Inferior parietal cortex (tissue), 1 donor: ENCODE results near the gene PTGES.
"Not testable (repeated sequence)": the region's sequence is repeated elsewhere in the genome, so short reads cannot be mapped to it uniquely, and the experiment has no call there.

Experiments used
- DNase-seq: peaks from one replicate; pipeline ENCODE4 v3.0.0-alpha.2; 2016; ENCODE audit errors: extremely low spot score

The PTGES gene, protein sequence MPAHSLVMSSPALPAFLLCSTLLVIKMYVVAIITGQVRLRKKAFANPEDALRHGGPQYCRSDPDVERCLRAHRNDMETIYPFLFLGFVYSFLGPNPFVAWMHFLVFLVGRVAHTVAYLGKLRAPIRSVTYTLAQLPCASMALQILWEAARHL

DNA sequence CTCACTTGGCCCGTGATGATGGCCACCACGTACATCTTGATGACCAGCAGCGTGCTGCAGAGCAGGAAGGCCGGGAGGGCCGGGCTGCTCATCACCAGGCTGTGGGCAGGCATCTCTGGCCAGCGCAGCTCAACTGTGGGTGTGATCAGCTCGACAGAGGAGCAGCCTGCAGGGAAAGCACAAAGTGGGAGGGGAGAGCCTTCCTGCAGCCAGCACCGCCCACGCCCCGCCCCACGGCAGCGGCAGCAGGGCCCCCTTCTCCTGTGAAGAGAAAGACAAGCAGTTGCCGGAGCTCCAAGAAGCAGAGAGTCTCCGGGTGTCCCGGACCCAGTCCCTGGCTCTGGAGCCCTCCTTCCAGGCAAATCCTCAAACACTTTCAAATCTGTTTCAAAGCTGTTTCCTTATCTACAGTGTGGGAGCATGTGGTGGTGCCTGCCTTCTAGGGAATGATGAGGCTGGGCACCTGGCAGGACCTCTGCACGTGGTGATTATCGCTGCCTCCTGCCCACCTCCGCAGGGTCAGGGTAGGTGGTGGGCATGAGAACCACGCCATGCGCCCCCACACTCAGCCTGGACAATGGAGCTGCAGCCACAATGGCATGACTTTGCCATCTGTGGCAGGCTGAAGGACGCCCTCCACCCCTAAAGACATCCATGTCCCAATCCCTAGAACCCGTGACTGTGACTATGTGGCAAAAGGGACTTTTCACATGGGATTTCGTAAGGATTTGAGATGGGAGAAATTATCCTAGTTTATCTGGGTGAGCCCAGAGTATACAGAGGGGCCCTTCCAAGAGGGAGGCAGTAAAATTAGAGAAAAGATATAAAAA, at the start of gene PTGES:
Gene PTGES (minus strand): TSS at position 143 of the 830 bp plus-strand sequence. CDS start 30 bp downstream, at position 113.
- DNase-seq, result peak; percentile 17

DNA sequence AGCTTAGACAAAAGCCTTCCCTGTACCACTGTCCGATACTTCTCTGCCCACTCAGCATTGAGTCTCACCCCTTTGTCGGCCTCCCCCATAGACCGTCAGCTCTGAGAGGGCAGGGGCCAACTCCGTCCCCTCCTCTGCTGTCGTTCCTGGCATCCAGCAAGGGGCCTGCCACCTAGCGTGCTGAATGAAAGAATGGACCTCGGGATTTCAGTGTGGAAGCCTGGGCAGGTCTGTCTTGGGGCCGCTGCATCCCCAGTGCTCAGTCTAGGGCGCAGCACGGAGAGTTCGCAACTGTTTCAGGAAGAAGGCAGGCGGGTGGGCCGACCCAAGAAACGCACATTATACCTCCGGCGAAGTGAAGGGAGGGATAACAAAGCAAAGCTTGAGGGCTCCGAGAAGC, 48.7 kb upstream of the PTGES start:
- DNase-seq, result no peak

DNA sequence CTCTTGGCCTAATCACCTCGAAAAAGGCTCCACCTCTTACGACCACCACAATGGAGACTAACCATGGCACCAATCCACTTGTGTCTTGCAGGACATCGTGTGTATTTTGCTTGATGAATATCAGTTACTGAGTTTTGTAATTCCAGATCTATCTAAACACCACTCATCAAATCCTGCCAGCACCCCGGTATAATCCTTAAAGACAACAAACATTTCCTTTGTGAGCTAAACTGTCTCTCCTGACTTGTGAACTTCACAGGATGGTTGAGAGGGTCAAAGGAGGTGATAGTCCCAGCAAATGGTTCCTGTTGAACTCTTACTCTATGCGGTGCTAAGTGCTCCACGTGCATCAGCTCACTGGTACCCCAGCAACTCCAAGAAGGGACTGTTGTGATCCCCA, 46.1 kb upstream of the PTGES start:
- no peak for DNase-seq

DNA sequence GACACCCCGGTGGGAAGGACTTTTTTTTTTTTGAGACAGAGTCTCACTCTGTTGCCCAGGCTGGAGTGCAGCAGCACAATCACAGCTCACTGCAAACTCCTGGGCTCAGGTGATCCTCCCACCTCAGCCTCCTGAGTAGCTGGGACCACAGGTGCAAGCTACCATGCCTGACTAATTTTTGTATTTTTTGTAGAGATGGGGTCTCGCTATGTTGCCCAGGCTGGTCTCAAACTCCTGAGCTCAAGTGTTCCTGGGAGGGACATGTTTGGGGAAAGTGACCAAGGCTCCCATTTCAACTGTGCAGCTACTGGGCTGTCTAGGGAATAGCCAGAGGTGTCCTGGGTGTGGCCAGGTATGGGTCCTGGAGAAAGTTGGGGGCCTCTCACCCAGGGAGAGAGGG, 43.2 kb upstream of the PTGES start:
- DNase-seq, result not testable (repeated sequence)

DNA sequence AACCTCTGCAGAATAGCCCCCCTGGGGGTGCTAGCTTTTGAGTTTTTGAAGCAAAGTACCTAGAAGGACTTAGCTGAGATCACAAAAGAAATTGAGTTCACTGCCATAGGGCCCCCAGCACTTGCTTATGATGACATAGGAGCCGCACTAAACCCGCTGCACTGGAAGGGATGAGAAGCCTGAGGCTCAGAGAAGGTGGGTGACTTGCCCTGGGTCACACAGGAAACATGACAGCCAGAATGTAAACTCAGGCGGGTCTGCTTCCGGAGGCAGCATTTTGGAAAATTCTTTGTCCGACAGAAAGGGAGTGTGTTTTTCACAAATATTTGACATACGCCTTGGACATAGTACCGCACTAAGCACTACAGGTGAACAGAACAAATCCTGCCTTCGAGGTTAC, 41.7 kb upstream of the PTGES start:
- no peak for DNase-seq

DNA sequence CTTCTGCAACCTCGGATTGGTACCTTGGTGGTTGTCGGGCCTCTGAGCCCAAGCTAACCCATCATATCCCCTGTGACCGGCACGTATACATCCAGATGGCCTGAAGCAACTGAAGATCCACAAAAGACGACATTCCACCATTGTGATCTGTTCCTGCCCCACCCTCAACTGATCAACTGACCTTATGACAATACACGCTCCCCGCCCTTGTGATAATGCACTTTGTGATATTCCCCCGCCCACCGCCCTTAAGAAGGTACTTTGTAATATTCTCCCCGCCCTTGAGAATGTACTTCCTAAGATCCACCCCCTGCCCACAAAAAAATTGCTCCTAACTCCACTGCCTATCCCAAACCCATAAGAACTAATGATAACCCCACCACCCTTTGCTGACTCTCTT, 33.6 kb upstream of the PTGES start:
- no peak for DNase-seq

DNA sequence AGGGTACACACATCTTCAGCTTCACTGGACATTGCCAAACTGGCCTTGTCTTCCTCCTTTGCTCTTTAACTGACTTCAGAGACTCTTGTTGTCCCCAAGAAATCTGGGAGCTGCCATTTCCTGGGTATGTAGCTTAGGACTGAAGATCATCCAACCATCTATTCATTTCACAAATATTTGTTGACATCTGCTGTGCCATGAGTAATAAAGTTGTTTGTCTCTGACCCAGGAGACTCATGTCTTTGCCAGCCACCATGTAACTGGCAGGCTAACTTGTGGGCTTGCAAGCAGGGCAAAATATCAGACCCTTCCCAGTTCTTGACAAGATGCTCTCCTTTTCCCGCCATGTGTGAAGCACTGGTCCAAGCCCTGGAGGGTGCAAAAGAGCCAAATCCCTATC, 33.0 kb upstream of the PTGES start:
- DNase-seq, result no peak

DNA sequence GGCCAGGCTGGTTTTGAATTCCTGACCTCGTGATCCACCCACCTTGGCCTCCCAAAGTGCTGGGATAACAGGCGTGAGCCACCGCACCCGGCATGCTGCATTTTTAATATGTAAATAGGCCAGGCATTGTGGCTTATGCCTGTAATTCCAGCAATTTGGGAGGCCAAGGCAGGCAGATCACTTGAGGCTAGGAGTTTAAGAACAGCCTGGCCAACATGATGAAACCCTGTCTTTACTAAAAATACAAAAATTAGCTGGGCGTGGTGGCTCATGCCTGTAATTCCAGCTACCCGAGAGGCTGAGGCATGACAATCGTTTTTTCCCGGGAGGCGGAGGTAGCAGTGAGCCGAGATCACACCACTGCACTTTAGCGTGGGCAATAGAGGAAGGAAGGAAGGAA, 32.1 kb upstream of the PTGES start:
- not testable (repeated sequence) for DNase-seq

DNA sequence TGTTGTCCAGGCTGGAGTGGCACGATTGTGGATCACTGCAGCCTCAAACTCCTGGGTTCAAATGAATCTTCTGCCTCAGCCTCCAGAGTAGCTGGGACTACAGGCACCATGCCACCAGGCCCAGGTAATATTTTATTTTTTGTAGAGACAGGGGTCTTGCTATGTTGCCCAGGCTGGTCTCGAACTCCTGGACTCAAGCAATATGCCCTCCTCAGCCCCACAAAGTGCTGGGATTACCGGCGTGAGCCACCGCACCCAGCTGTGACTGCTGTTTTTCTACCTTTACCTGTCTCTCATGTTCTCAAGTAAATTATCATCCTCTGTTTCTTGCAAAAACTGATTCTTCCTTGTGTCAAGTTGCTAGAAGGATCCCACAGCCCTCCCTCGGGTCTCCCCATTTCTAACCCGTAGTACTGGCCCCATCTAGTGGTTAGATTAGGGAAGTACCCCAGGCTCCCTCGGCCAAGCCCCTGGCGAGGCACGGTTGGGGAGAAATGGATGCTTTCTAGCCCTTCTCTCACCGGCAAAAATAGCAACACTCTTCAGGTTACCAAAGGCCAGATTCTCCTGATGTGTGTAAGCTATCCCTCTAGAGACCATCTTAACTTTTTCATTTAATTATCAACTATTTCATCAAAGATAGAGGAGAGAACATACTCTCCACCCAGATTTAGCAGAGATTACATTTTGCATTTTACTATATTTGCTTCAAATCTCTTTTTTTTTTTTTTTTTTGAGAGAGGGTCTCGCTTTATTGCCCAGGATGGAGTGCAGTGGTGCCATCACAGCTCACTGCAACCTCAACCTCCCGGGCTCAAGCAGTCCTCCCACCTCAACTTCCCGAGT, 30.9 kb upstream of the PTGES start:
- DNase-seq, result peak; percentile 89

DNA sequence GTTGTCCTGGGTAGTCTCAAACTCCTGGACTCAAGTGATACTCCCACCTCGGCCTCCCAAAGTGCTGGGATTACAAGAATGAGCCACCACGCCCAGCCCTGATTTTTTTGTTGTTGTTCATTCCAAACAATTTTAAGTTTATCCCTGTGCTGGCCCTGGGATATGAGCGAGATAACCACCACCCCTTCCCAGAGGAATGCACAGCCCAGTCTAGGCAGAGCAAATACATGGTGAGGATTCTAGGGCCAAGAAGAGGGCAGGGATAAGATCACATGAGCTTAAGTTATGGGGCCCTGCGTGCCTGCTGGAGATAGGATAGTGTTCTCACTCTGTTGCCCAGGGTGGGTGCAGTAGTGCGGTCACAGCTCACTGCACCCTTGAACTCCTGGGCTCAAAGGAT, 29.1 kb upstream of the PTGES start:
- DNase-seq, result no peak

DNA sequence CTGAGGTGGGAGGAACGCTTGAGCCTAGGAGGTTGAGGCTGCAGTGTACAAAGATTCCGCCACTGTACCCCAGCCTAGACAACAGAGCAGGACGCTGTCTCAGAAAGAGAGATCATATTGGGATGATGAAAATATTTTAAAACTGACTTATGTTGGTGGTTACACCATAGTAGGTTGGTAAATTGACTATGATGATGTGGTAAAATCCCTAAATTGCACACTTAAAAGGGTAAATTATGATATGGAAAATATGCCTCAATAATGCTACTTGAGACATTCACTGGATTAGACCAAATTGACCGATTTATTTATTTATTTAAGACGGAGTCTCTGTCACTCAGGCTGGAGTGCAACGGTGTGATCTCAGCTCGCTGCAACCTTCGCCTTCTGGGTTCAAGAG, 28.3 kb upstream of the PTGES start:
- DNase-seq, result no peak

DNA sequence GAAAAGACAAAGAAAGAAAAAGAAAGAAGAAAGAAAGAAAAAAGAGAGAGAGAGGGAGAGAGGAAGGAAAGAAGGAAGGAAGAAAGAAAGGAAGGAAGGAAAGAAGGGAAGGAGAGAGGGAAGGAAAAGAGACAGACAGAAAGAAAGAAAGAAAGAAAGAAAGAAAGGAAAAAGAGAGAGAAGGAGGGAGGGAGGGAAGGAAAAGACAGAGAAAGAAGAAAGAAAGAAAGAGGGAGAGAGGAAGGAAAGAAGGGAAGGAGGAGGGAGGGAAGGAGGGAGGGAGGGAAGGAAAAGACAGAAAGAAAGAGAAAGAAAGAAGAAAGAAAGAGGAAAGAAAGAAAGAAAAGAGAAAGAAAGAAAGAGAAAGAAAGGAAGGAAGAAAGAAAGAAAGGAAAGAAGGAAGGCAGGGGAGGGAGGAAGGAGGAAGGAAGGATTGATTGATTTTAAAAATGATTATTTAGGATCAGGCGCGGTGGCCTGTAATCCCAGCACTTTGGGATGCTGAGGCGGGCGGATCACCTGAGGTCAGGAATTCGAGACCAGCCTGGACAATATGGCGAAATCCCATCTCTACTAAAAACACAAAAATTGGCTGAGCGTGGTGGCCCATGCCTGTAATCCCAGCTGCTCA, 26.8 kb upstream of the PTGES start:
- no peak for DNase-seq

DNA sequence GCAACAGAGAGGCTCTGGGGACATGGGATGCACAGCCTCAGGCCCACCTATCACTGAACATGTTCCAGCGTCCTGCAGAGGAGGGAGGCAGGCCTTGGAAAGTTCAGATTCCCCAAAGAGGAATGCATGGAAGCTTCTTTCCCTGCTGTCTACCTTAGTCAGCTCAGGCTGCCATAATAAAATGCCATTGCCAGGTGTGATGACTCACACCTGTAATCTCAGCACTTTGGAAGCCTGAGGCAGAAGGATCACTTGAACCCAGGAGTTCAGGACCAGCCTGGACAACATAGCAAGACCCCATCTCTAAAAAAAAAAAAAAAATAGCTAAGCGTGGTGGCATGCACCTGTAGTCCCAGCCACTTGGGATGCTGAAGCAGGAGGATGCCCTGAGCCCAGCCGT, 25.6 kb upstream of the PTGES start:
- DNase-seq, result no peak

DNA sequence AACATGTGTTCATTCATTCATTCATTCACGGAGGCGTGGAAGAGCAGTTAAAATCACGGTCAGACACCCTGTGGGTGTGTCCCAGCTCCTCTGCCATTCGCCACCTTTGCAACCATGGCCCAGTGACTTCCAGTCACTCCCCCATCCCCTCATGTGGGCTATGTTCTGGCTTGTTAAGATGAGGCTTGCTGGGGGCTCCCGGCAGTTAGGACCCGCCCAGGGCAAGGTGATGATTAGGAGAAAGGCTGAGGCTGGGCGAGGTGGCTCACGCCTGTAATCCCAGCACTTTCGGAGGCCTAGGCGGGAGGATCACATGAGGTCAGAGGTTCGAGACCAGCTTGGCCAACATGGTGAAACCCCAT, 24.9 kb upstream of the PTGES start:
- DNase-seq, result no peak

DNA sequence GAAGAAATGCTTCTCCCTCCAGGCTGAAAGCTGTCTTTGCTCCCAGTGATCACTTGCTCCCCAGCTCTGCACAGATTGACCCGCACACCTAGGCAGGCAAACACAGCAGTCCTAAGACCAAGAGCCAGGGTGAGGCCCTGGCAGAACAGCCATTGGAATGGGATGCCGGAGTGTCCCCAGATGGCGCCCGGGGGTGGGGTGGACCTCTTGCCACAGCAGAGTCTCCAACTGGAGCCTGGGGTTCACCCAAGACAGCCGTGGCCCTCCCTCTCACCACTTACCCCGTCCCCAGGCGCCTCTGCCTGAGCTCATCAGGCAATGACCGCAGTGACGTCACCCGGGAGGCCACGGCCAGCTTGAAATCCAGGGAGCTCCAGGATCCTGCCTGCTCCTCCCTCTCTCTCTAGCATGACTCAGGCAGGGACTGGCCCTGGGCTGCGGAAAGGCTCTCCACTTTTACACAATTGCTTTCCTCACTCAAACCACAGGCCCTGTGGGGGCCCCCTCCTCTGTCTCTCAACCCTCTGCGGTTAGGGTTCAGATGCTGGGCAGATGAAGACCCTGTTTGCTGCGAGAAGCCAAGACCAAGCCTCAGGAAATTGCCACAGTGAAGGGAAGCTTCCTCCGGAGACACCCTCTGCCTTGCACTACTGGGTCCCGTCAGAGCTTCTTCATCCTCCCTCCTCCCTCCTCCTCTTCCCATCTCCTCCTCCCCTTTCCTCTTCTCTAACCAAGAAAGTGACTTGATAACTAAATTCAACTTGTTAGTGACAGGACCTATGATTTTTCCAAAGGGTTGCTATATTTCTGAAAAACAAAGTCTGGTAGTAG, 24.3 kb upstream of the PTGES start:
- peak; percentile 49 for DNase-seq

DNA sequence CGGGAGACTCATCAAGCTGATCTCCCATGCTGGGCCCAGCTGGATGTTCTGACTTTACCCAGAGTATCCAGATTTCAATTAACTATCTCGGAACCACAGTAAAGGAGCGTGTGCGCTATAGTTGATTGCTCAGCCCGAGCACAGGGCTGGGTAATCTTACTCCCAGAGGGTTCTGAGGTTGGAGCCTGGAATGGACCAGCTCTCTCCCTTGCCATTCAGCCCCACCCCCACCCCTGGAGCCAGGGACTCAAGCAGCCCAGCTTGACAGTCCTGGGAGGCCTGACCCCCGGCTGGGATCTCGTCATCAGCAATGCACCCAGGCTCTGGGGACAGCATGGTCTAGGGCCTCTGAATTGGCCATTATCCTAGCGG, 23.7 kb upstream of the PTGES start:
- no peak for DNase-seq

DNA sequence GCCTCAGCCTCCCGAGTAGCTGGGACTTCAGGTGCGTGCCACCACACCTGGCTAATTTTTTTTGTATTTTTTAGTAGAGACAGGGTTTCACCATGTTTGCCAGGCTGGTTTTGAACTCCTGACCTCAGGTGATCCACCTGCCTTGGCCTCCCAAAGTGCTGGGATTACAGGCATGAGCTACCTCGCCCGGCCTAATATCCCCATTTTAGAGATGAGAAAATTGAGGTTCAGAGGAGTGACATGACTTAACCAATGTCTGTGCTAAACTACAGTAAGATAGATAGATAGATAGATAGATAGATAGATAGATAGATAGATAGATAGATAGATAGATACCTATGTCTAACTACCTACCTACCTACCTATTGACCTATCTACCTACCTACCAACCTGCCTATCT, 23.3 kb upstream of the PTGES start:
- not testable (repeated sequence) for DNase-seq

DNA sequence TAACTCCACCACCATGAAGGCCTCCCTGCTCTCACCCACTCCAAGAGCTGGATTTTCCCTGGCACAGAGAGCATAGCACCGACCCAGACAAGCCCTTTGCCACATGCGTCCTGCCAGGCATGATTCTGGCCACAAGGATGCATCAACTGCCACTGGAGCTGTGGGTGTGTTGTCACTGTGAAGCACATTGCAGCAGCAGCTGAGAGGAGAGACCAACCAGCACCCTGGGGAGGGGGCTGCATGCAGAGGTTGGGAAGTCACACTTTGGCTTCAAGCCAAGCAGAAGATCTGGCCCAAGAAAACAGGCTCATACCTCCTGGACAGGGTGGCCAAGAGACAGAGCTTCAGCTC, 22.6 kb upstream of the PTGES start:
- DNase-seq, result no peak

DNA sequence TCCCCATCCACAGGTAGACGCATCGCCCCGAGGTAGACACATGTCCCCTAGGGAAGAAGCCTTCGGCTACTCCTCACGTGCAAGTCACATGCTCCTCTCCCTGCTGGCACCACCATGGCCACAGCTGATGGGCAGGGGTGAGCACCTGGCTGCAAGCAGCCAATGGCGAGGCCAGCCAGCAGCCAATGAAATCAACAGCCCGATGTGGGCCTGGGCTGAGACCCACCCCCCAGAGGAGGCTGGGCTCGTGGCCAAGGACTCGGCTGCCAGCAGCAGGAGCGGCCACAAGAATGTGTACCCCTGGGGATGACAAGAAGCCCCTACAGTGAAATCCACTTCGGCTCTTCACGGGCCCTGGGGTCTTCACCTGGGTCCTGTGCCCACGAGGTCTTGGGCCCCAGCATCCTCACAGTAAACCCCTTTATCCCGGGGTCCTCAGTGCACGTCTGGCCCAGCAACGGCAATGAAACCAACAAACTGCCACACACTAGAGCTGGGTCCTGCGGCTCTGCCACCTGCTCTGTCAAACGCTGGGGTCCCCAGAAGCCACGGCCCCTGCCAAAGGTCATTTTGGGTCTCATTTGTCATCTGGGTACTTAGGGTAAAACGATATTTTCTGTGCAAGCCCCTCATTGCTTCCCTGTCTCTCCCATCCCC, 22.1 kb upstream of the PTGES start:
- DNase-seq, result no peak

DNA sequence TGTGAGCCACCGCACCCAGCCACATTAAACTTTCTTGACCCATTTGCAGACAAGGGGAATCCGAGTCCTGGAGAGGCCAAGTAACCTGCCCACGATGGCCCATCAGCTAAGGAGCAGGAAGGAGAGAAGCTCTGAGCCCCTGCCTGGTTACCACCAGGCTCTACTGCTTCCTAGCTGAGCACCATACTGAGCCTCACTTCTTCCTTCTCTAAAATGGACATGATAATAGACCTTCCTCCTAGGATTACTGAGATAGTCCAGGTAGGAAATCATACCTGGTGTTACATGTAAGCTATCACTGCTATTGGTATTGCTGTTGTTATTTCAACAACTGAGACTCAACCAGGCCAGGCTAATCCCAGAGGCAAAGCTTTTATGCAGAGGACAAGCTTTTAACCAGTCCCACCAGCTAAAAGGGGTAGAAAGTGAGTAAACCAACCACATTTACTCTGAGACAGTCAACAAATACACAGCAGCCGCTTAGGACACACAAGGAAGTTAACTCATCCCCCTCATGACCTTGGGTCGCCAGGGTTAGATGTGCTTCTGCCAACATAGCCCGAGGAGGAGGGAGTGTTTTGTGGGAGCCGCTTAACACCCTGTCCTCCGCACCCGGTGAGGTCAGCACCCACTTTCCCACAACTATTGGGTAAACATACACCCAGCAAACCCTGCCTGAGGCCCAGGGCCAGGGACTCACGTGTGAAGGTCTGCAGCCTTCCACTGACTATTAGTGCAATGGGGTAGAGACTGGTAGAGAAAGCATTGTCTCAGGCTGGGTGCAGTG, 20.6 kb upstream of the PTGES start:
- DNase-seq, result no peak
